Measurements from ENCODE around the gene HSD17B11.
"Not testable (repeated sequence)": the region's sequence is repeated elsewhere in the genome, so short reads cannot be mapped to it uniquely, and the experiment has no call there.

Gene HSD17B11

DNA sequence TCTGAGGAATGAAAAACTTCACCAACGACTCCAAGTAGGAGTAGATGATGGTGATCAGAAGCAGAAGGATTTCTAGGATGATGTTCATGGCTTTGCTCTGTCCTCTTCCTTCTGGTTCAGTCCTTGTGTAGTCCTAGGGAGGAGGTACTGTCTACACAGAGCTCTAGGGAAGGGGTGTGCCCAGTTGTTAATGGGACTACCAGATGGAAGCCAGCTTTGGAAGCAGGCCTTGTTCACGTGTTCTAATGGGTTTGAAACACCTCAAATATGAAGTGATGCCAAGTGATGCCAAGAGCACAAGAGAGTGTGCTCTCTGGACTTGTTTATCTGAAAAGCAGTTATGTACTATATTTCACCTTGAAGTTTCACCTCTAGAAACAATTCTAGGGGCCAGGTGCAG, 68.2 kb downstream of the HSD17B11 start, which contains the start of gene HSD17B13:
Gene HSD17B13, minus strand, starts transcription at position 129 of the 400 bp plus-strand sequence. Its CDS starts 41 bp downstream, at position 88.
- TF ChIP-seq, protein P1, sequence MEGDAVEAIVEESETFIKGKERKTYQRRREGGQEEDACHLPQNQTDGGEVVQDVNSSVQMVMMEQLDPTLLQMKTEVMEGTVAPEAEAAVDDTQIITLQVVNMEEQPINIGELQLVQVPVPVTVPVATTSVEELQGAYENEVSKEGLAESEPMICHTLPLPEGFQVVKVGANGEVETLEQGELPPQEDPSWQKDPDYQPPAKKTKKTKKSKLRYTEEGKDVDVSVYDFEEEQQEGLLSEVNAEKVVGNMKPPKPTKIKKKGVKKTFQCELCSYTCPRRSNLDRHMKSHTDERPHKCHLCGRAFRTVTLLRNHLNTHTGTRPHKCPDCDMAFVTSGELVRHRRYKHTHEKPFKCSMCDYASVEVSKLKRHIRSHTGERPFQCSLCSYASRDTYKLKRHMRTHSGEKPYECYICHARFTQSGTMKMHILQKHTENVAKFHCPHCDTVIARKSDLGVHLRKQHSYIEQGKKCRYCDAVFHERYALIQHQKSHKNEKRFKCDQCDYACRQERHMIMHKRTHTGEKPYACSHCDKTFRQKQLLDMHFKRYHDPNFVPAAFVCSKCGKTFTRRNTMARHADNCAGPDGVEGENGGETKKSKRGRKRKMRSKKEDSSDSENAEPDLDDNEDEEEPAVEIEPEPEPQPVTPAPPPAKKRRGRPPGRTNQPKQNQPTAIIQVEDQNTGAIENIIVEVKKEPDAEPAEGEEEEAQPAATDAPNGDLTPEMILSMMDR (conservative IDR thresholded peaks at IDR 0.05), result no peak
- no peak within 1 kb of the TSS for H3K27ac ChIP-seq

DNA sequence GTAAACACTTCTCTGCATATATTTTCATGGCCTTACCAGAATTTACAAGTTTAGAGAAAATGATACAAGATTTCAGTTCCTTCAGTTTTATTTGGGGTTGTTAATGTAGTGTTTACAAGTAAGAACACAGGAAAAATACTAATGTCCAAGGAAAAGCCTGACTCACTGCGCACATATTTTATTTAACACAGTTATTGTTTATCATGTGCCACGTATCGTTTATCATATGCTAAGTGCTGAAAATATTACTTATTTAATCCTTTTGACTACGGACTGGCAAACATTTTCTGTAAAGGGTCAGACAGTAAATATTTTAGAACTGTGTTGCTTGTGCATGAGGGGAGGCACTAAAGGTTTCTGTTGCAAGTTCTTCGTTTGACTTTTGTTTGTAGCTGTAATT, 69.1 kb downstream of the HSD17B11 start:
- no peak overlapping the region for H3K27ac ChIP-seq
- TF ChIP-seq, protein P1 (conservative IDR thresholded peaks at IDR 0.05), result no peak

DNA sequence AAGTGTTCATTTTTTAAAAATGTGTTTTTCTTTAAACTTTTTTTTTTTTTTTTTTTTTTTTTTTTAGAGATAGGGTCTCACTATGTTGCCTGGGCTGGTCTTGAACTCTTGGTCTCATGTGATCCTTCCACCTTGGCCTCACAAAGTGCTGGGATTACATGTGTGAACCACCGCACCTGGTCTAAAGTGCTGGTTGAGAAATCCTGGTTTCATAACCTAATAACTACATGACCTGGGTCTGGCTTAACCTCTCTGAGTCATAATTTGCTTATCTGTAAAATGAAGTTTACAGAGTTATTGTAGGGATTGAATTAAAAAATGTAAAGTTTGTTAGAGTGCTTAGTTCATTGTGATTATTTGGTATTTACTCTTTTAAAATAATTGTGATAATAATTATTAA, 73.5 kb downstream of the HSD17B11 start:
- TF ChIP-seq, protein P1 (conservative IDR thresholded peaks at IDR 0.05), result no peak

DNA sequence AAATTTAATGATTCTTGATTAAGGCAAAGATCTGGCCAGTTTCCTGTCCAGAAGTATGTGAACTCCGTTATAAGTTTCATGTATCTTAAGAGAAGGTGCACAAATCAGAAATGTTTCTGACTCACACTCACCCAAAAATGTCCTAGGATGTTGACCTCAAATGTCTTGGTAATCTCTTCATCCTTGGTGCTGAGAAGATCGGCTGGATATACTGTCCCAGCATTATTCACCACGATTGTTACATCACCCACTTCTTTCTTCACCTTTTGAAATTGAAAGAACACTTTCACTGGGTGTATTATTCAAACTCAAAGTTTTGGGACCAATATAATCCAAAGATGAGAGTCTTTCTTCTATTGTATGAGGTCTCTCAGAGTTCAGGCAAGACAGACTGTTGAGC, 74.0 kb downstream of the HSD17B11 start:
- TF ChIP-seq, protein P1 (conservative IDR thresholded peaks at IDR 0.05), result no peak
- H3K27ac ChIP-seq, result no peak overlapping the region

More for the DNA sequence above, 73.5 kb downstream of the HSD17B11 start:
- no peak overlapping the region for H3K27ac ChIP-seq

DNA sequence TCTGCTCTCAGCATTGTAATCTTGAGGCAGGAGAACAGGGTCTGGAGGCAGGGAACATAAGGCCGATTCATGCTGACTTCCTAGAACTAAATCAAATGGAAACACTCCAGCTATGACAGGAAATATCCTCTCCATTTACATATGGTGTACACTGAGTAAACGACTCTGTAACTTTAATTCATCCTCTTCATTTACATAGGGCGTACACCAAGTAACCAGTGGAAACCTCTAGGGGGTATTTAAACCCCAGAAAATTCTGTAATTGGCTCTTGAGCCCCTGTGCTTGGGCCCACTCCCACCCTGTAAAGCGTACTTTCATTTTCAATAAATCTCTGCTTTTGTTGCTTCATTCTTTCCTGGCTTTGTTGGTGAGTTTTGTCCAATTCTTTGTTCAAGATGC, 76.0 kb downstream of the HSD17B11 start:
- not testable (repeated sequence) for H3K27ac ChIP-seq

DNA sequence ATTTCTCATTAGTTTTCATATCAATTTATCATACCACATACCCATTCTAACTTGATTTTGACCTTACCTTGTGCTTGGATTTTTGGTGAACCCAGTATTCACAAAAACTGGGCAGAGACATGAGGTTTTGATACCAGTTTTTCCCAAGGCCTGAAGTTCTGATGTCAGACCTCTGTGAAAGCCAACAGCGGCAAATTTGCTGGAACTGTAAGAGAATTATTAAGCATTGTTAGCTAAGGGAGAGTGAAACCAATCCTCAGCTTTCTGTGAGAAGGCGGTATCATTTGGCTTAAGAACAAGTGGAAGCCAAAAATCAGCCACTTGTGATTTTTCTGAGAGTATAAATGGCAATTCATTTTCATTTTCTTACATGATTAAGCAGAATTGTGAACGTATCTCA, 77.2 kb downstream of the HSD17B11 start:
- H3K27ac ChIP-seq, result no peak overlapping the region
- TF ChIP-seq, protein P1 (conservative IDR thresholded peaks at IDR 0.05), result no peak

DNA sequence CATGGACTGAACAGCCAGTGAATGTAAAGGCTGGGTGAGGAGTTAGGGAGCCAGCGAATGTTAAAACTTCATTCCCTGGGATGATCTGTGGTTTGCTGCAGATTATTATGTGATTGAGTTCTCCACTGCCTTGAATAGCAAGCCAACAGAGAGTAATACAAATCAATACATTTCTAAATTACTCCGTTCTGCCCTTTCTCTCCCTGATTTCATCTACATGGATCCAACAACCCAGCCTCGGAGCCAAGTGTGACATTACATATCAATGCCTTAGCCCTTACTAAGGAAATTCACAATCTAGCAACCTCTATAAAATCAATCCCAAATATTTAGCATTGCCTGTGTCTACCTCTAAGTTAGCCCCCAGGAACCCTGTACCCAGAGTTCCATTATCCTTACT, 79.3 kb downstream of the HSD17B11 start:
- TF ChIP-seq, protein P1 (conservative IDR thresholded peaks at IDR 0.05), result no peak
- H3K27ac ChIP-seq, result no peak overlapping the region

DNA sequence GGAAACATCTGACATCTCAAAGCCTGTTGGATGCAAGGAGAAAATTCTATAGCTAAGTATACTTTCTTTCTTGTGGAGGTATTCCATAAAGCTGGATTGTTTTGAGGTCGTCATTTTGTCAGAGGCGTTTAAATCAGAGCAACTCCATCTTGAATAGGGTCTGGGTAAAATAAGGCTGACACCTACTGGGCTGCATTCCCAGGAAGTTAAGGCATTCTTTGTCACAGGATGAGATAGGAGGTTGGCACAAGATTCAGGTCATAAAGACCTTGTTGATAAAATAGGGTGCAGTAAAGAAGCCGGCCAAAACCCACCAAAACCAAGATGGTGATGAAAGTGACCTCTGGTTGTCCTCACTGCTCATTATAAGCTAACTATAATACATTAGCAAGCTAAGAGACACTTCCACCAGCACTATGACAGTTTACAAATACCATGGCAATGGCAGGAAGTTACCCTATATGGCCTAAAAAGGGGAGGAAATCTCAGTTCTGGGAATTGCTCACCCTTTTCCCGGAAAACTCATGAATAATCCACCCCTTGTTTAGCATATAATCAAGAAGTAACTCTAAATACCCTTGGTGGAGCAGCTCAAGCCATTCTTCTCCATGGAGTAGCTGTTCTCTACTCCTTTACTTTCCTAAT, 80.2 kb downstream of the HSD17B11 start:
- TF ChIP-seq, protein P1 (conservative IDR thresholded peaks at IDR 0.05), result no peak
- no peak overlapping the region for H3K27ac ChIP-seq

Data from VCaP (cell line).